Heart left ventricle (tissue), 16 donors: ENCODE results near the gene KDM8. TPM values are rescaled to one million over a fixed set of nuclear protein-coding genes. Genes with fewer than 3 reads are reported as not detected.
"Not testable (repeated sequence)": the region's sequence is repeated elsewhere in the genome, so short reads cannot be mapped to it uniquely, and the experiment has no call there.

Experiments
- ATAC-seq, 4 donors: fragments of 200-7000 bp; cut with Tn5 transposase; one replicate each; pipeline ENCODE4 v1.9.1; 2020 to 2022; ENCODE audit warnings: moderate library complexity in 4 of 4, mild to moderate bottlenecking in 3 of 4, moderate number of reproducible peaks in 1 of 4
- DNase-seq, 5 donors: peaks; one replicate each; pipeline ENCODE4 v3.0.0-alpha.2; 2020
- H3K27ac ChIP-seq, 12 donors: fragments of 200-600 bp; sonication (generic) in 4 of 12; one replicate each; pipeline versions ENCODE4 v1.5.0 to v1.8.0; 2016 to 2022; ENCODE audit warnings: mild to moderate bottlenecking in 2 of 12
- H3K27me3 ChIP-seq, 9 donors: fragments of 200-600 bp; sonication (generic) in 2 of 9; one replicate each; pipeline versions ENCODE4 v1.5.1 to v1.8.0; 2016 to 2022; ENCODE audit warnings: mild to moderate bottlenecking in 3 of 9
- H3K36me3 ChIP-seq, 9 donors: fragments of 200-600 bp; sonication (generic) in 2 of 9; one replicate each; pipeline versions ENCODE4 v1.5.0 to v1.8.0; 2018 to 2022; ENCODE audit warnings: mild to moderate bottlenecking in 2 of 9
- H3K4me1 ChIP-seq, 12 donors: fragments of 200-600 bp; sonication (generic) in 4 of 12; one replicate each; pipeline versions ENCODE4 v1.5.0 to v1.8.0; 2016 to 2022; ENCODE audit warnings: mild to moderate bottlenecking in 3 of 12
- H3K4me3 ChIP-seq, 12 donors: fragments of 200-600 bp; sonication (generic) in 4 of 12; one replicate each; pipeline versions ENCODE4 v1.5.0 to v1.8.0; 2017 to 2022; ENCODE audit warnings: mild to moderate bottlenecking in 9 of 12, moderate library complexity in 4 of 12
- H3K9me3 ChIP-seq, 12 donors: fragments of 200-600 bp; sonication (generic) in 4 of 12; one replicate each; pipeline versions ENCODE4 v1.5.0 to v1.8.0; 2016 to 2022; ENCODE audit warnings: mild to moderate bottlenecking in 1 of 12
- CTCF ChIP-seq, 12 donors: fragments of 200-600 bp; sonication (generic) in 4 of 12; IDR thresholded peaks; one replicate each; pipeline versions ENCODE4 v1.5.0 to v1.8.0; 2018 to 2022; ENCODE audit warnings: antibody characterized with exemption in 12 of 12, mild to moderate bottlenecking in 5 of 12
- POLR2A ChIP-seq, 2 donors: fragments of 450-650 bp; IDR thresholded peaks; one replicate each; pipeline ENCODE4 v1.6.1; 2017; ENCODE audit warnings: antibody characterized with exemption in 2 of 2, mild to moderate bottlenecking in 2 of 2, moderate library complexity in 2 of 2
- WGBS, 4 donors: extraction: QIAGEN DNeasy Blood & Tissue Kit in 2 of 4; methylation state at CpG; one replicate each; pipeline versions ENCODE4 v1.1.5 to v1.1.7; 2013 to 2018; 5-methylcytosine and 5-hydroxymethylcytosine counted together
- intact Hi-C, 10 donors: fragments of 100-400 bp; cut with DNase I; formaldehyde crosslinking; loops; one replicate each; pipeline versions ENCODE4 v1.11.1 to v1.14.2; 2022
- polyA plus RNA-seq, 2 donors: library from polyadenylated mRNA; stranded (reverse); fragments of 200-250 nt; gene quantifications; one replicate each; pipeline ENCODE4 v1.2.3, GENCODE V29; 2013
- total RNA-seq, 9 donors: library from RNA; depleted of rRNA in 2 of 9; stranded (reverse); fragments of >200 nt in 2 of 9; fragmentation: NEBNext Ultra II Directional in 3 of 9; extraction: Animal tissue kit (Norgen Biotek cat#: 25700) in 3 of 9; gene quantifications; one replicate each; pipeline versions ENCODE4 v1.1.0 to v1.2.4, GENCODE V29; 2016 to 2023
- donor health status: ischemic (EF 13 %, LVEDD 7.1; RV severe dilation, severe dysfunction).
- donor health status: healthy with polysubstance abuse.
- donor health status: DM: no; HTN: yes; CAD: no.
- donor health status: DM: no; HTN: no; CAD: no.
- donor health status: ischemic (EF 25% LVEDD 6.9; RV normal size, moderate dysfunction).
- donor health status: ischemic (EF 25% LVEDD 5.7; RV mildly dilated, moderate dysfunction).
- donor health status: healthy.
- donor health status: DM: yes; HTN: yes; CAD: no.
- donor health status: ischemic (EF 35%, LVEDD 5.7; RV mildly dilated, moderate dysfunction).
- donor health status: nonischemic (EF 11% LVEDD 7.7; RV severe dilation, severe dysfunction).
- donor health status: DM: yes; HTN: yes; CAD: no.
- donor health status: PGD.
- donor health status: ischemic (EF 29% LVEDD 5.4; RV normal size, mild dysfunction).
- donor health status: nonischemic (EF 23%, LVEDD 6.1; RV moderate dilation, normal function).

The KDM8 gene
- total and polyA plus RNA-seq, 11 donors: 1.4 to 8.4 (median 3.5) TPM

GRCh38 chr16:27204312-27204915 is 1.1 kb downstream of the KDM8 start:
- DNase-seq (no peak), ATAC-seq (no peak)
- Histone ChIP-seq H3K9me3 (no peaks in the 10 kb centered on the region), H3K27me3 (no peaks in the 10 kb centered on the region), H3K4me1 (peaks cover 2 to 23% (median 11%) of the 10 kb centered on the region in 12 donors), H3K27ac (peak overlapping the region; percentile 56 to 100 (median 98)), H3K4me3 (peak overlapping the region; percentile 33 to 97 (median 70)), H3K36me3 (peaks cover 0 to 6% (median 0%) of the 10 kb centered on the region in 9 donors)
- intact Hi-C loops: no loop called here
- WGBS, 4 donors: 50 to 53% (median 50%) methylated on average over 14 of the region's 14 CpGs
- TF ChIP-seq CTCF (IDR thresholded peaks at IDR 0.05) (no peak), POLR2A (IDR thresholded peaks at IDR 0.05) (no peak)

DNA sequence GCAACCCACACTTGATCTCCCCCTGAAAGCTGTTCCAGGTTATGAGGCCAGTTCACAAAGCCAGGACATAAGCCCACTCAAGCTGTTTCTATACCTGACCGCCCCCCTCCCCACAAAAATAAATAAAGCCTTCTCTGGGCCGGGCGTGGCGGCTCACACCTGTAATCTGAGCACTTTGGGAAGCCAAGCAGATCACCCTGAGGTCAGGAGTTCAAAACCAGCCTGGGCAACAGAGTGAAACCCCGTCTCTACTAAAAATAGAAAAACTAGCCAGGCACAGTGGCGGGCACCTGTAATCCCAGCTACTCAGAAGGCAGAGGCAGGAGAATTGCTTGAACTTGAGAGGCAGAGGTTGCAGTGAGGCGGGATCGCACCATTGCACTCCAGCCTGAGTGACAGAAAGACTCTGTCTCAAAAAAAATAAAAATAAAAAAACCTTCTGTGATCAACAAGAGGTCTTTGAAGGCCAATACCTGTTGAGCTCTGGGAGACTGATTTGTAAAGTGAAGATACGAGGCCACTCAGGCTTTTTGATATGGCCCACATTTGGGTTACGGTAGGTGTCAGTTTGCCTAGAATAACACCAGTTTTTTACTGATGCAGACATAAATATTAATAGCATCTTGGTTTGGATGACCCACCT is 2.2 kb downstream of the KDM8 start:
- WGBS, 4 donors: 94 to 96% (median 95%) methylated on average over 10 of the region's 10 CpGs
- H3K4me1 ChIP-seq: peaks cover 2 to 18% (median 11%) of the 10 kb centered on the region in 12 donors
- no peak for DNase-seq
- H3K4me3 ChIP-seq: no peak overlapping the region
- TF ChIP-seq CTCF (IDR thresholded peaks at IDR 0.05): no peak
- no peak for TF ChIP-seq POLR2A (IDR thresholded peaks at IDR 0.05)
- ATAC-seq: no peak
- no peaks in the 10 kb centered on the region for H3K27me3 ChIP-seq
- peak overlapping the region in 1 of 12 donors; percentile 97 for H3K27ac ChIP-seq
- intact Hi-C loops: no loop called here
- H3K9me3 ChIP-seq: no peaks in the 10 kb centered on the region
- peaks cover 0 to 14% (median 5%) of the 10 kb centered on the region in 9 donors for H3K36me3 ChIP-seq

DNA sequence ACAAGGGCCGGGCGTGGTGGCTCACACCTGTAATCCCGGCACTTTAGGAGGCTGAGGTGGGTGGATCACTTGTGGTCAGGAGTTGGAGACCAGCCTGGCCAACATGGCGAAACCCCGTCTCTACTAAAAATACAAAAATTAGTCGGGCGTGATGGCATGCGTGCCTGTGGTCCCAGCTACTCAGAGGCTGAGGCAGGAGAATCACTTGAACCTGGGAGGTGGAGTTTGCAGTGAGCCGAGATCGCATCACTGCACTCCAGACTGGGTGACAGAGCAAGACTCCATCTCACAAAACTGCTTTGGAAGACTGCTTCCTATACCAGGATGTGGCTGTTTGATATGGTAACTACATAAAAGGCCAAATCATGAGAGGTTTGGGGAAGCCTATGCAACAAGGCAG is 3.8 kb downstream of the KDM8 start:
- H3K4me3 ChIP-seq, H3K27ac ChIP-seq, H3K27me3 ChIP-seq, intact Hi-C loops, ATAC-seq, H3K9me3 ChIP-seq, DNase-seq: not testable (repeated sequence)
- 94 to 97% (median 97%) methylated on average over 10 of the region's 10 CpGs for WGBS, 4 donors
- H3K4me1 ChIP-seq: peaks cover 2 to 18% (median 11%) of the 10 kb centered on the region in 12 donors
- H3K36me3 ChIP-seq: peaks cover 0 to 27% (median 16%) of the 10 kb centered on the region in 9 donors

GRCh38 chr16:27208081-27208680 is 4.9 kb downstream of the KDM8 start:
- ATAC-seq (no peak), DNase-seq (no peak)
- H3K9me3 ChIP-seq: no peaks in the 10 kb centered on the region
- peaks cover 2 to 14% (median 7%) of the 10 kb centered on the region in 12 donors for H3K4me1 ChIP-seq
- no peaks in the 10 kb centered on the region for H3K27me3 ChIP-seq
- H3K4me3 ChIP-seq: no peak overlapping the region
- H3K27ac ChIP-seq: no peak overlapping the region
- WGBS, 4 donors: 93 to 97% (median 96%) methylated on average over 8 of the region's 8 CpGs
- TF ChIP-seq CTCF (IDR thresholded peaks at IDR 0.05) (no peak), POLR2A (IDR thresholded peaks at IDR 0.05) (no peak)
- intact Hi-C loops: no loop called here
- peaks cover 0 to 34% (median 20%) of the 10 kb centered on the region in 9 donors for H3K36me3 ChIP-seq
